Measurements from ENCODE around the gene AIG1.

DNA sequence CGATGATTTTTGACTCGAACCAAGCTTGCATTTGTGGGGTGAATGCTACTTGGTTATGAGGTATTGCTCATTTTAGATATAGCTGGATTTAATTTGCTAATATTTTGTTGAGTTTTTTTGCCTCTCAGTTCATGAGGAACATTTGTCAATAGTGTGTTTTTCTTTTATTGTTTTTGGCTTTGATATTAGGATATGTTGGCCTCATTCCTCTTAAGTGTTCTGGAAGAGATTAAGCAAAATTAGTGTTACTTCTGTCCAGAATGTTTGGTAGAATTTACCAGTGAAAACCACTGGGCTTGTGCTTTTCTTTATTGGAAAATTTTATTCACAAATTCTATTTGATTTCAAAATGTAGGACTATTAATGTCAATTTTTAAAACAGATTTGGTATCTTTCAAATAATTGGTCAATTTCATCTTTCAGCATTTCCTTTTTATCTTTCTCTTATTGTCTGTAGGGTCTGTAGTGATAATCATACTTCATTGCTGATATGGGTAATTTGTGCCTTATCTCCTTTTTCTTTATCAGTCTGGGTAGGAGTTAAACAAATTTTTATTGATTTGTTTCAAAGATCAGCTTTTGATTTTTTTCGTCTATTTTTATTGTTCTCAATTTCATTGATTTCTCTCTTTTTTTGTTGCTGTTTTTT, 14.1 kb downstream of the AIG1 start:
- TF ChIP-seq, protein P1, sequence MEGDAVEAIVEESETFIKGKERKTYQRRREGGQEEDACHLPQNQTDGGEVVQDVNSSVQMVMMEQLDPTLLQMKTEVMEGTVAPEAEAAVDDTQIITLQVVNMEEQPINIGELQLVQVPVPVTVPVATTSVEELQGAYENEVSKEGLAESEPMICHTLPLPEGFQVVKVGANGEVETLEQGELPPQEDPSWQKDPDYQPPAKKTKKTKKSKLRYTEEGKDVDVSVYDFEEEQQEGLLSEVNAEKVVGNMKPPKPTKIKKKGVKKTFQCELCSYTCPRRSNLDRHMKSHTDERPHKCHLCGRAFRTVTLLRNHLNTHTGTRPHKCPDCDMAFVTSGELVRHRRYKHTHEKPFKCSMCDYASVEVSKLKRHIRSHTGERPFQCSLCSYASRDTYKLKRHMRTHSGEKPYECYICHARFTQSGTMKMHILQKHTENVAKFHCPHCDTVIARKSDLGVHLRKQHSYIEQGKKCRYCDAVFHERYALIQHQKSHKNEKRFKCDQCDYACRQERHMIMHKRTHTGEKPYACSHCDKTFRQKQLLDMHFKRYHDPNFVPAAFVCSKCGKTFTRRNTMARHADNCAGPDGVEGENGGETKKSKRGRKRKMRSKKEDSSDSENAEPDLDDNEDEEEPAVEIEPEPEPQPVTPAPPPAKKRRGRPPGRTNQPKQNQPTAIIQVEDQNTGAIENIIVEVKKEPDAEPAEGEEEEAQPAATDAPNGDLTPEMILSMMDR (IDR thresholded peaks at IDR 0.05 in 2 of 3, conservative IDR thresholded peaks at IDR 0.05 in 1 of 3; ENCODE audit: borderline replicate concordance in 1 of 3, insufficient read depth in 1 of 3, low read depth in 2 of 3, low read length in 2 of 3), result no peak
- TF ChIP-seq JUND (IDR thresholded peaks at IDR 0.05) (no peak), ZNF274 (IDR thresholded peaks at IDR 0.05; ENCODE audit: low read depth, low read length) (no peak)
